HepG2 (cell line): ENCODE measurements around the gene TWNK. TPM values are rescaled to one million over a fixed set of nuclear protein-coding genes. Genes with fewer than 3 reads are reported as not detected.

ENCODE experiments used
- ATAD3A ChIP-seq: sonication (generic); formaldehyde crosslinking; IDR thresholded peaks from 2 replicates; pipeline ENCODE4 v1.4.0; 2020; ENCODE audit warnings: missing genetic modification reagents
- CBX2 ChIP-seq, 2 experiments: fragments of 200-600 bp in 1 of 2; sonication (generic); formaldehyde crosslinking in 1 of 2; IDR thresholded peaks; 2 replicates each; pipeline versions ENCODE4 v1.7.0 to v1.8.1; 2018 to 2022; ENCODE audit warnings: low read depth in 2 of 2, low read length in 1 of 2, mild to moderate bottlenecking in 1 of 2, missing genetic modification reagents in 1 of 2
- ELF3 ChIP-seq: IDR thresholded peaks from 2 replicates; pipeline ENCODE4 v1.6.1; 2016; ENCODE audit warnings: missing genetic modification reagents, missing compliant biosample characterization
- ETV5 ChIP-seq: IDR thresholded peaks from 2 replicates; pipeline ENCODE4 v1.6.1; 2018; ENCODE audit warnings: missing biosample characterization, missing genetic modification reagents, inconsistent platforms, borderline replicate concordance
- FIP1L1 ChIP-seq: fragments of 200-400 bp; formaldehyde crosslinking; IDR thresholded peaks from 2 replicates; pipeline ENCODE4 v1.6.1; 2018; ENCODE audit warnings: low read depth, mild to moderate bottlenecking, low read length, moderate library complexity, borderline replicate concordance; ENCODE audit not compliant: insufficient read depth
- HMG20B ChIP-seq: conservative IDR thresholded peaks from 2 replicates; pipeline ENCODE4 v1.6.1; 2016; ENCODE audit warnings: missing genetic modification reagents, missing compliant biosample characterization
- IRF2 ChIP-seq: IDR thresholded peaks from 2 replicates; pipeline ENCODE4 v1.6.1; 2018; ENCODE audit warnings: missing genetic modification reagents, missing compliant biosample characterization
- KMT2B ChIP-seq: IDR thresholded peaks from 2 replicates; pipeline ENCODE4 v1.6.1; 2016; ENCODE audit warnings: missing genetic modification reagents, missing compliant biosample characterization
- NFYC ChIP-seq: IDR thresholded peaks from 2 replicates; pipeline ENCODE4 v1.6.1; 2016; ENCODE audit warnings: missing genetic modification reagents, missing compliant biosample characterization
- RFXAP ChIP-seq: sonication (generic); formaldehyde crosslinking; IDR thresholded peaks from 2 replicates; pipeline ENCODE4 v1.4.0; 2020; ENCODE audit warnings: missing genetic modification reagents, borderline replicate concordance
- SAP130 ChIP-seq: IDR thresholded peaks from 2 replicates; pipeline ENCODE4 v1.6.1; 2016; ENCODE audit warnings: low read depth
- XBP1 ChIP-seq: sonication (generic); formaldehyde crosslinking; IDR thresholded peaks from 2 replicates; pipeline ENCODE4 v1.5.0; 2020; ENCODE audit warnings: missing genetic modification reagents
- ZBTB42 ChIP-seq: sonication (generic); formaldehyde crosslinking; IDR thresholded peaks from 2 replicates; pipeline ENCODE4 v1.5.0; 2020; ENCODE audit warnings: mild to moderate bottlenecking, missing genetic modification reagents
- ZBTB7A ChIP-seq: sonication (generic); formaldehyde crosslinking; IDR thresholded peaks from 2 replicates; pipeline ENCODE4 v1.8.0; 2022; ENCODE audit warnings: mild to moderate bottlenecking, missing genetic modification reagents
- ZFX ChIP-seq: sonication (generic); formaldehyde crosslinking; IDR thresholded peaks from 2 replicates; pipeline ENCODE4 v1.4.0; 2020; ENCODE audit warnings: mild to moderate bottlenecking, low read depth, missing genetic modification reagents, moderate library complexity
- ZNF329 ChIP-seq: sonication (generic); formaldehyde crosslinking; IDR thresholded peaks from 2 replicates; pipeline ENCODE4 v1.9.0; 2021; ENCODE audit warnings: low read depth, mild to moderate bottlenecking, missing genetic modification reagents
- ZNF660 ChIP-seq: sonication (generic); formaldehyde crosslinking; IDR thresholded peaks from 2 replicates; pipeline ENCODE4 v1.5.1; 2020; ENCODE audit warnings: mild to moderate bottlenecking, low read depth, missing genetic modification reagents, borderline replicate concordance
- ZNF737 ChIP-seq: sonication (generic); formaldehyde crosslinking; IDR thresholded peaks from 2 replicates; pipeline ENCODE4 v1.5.0; 2020; ENCODE audit warnings: missing genetic modification reagents, mild to moderate bottlenecking, borderline replicate concordance
- polyA plus RNA-seq, 8 experiments: library from polyadenylated mRNA; depleted of rRNA in 3 of 8; stranded (reverse) in 7 of 8; unstranded in 1 of 8; fragments of >200 nt; fragmentation: Illumina TruSeq in 4 of 8; extraction: Trizol in 4 of 8; gene quantifications; 2 replicates each; pipeline versions ENCODE4 v1.2.1 to v1.2.3, GENCODE V29; 2011 to 2016; ENCODE audit warnings: low read depth in 4 of 8, missing spikeins in 1 of 8, mixed read lengths in 1 of 8; ENCODE audit not compliant: insufficient read depth in 1 of 8
- total RNA-seq, 5 experiments: library from RNA; depleted of rRNA; stranded (reverse); fragments of >200 nt; fragmentation: Illumina TruSeq; extraction: Trizol; gene quantifications; 2 replicates each; pipeline ENCODE4 v1.2.3, GENCODE V29; 2016; ENCODE audit warnings: low read depth in 1 of 5
- TF ChIP-seq, protein P1 (sequence below): sonication (generic); formaldehyde crosslinking; IDR thresholded peaks from 2 replicates; pipeline ENCODE4 v1.5.0; 2020; ENCODE audit warnings: mild to moderate bottlenecking, missing genetic modification reagents, borderline replicate concordance
- TF ChIP-seq, protein P2 (sequence below): sonication (generic); formaldehyde crosslinking; IDR thresholded peaks from 2 replicates; pipeline ENCODE4 v1.4.0; 2020; ENCODE audit warnings: mild to moderate bottlenecking, missing genetic modification reagents
- TF ChIP-seq, protein P3 (sequence below): IDR thresholded peaks from 2 replicates; pipeline ENCODE4 v1.6.1; 2016; ENCODE audit warnings: low read depth
- TF ChIP-seq, protein P4 (sequence below): sonication (generic); formaldehyde crosslinking; IDR thresholded peaks from 2 replicates; pipeline ENCODE4 v1.8.1; 2023; ENCODE audit warnings: mild to moderate bottlenecking, missing genetic modification reagents, borderline replicate concordance
- TF ChIP-seq, protein P5 (sequence below): sonication (generic); formaldehyde crosslinking; IDR thresholded peaks from 2 replicates; pipeline ENCODE4 v1.4.0; 2020; ENCODE audit warnings: missing genetic modification reagents, borderline replicate concordance

TWNK gene
- total and polyA plus RNA-seq, 2 of the 13 experiments (the other 11 are each of a cell fraction or from before 2014, with no cell fraction given) = 10.7 to 16.5 TPM

DNA sequence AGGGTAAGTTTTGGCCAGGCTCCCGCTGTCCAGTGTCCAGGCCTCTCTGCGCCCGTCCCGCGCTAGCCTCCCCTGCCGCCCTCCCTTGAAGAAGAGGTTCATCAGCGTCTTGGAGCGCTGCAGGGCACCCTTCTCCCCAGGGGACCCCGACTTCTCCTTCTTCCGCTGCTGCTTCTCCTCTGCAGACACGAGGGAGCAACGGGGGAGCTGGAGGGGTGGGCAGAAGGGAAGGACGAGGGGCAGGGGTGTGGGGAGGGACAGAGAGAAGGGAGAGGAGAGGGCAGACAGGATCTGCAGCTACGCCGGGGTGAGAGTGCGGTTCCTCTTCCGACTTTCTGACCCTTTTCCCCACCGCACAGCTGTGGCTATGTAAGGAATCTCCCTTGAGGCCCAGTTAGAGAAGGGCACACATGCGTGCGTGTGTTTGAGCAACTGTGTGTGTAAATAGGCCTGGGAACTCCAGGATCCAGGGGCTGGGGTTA lies 30.8 kb downstream of the TWNK start (continued):
- TF ChIP-seq, protein P1, sequence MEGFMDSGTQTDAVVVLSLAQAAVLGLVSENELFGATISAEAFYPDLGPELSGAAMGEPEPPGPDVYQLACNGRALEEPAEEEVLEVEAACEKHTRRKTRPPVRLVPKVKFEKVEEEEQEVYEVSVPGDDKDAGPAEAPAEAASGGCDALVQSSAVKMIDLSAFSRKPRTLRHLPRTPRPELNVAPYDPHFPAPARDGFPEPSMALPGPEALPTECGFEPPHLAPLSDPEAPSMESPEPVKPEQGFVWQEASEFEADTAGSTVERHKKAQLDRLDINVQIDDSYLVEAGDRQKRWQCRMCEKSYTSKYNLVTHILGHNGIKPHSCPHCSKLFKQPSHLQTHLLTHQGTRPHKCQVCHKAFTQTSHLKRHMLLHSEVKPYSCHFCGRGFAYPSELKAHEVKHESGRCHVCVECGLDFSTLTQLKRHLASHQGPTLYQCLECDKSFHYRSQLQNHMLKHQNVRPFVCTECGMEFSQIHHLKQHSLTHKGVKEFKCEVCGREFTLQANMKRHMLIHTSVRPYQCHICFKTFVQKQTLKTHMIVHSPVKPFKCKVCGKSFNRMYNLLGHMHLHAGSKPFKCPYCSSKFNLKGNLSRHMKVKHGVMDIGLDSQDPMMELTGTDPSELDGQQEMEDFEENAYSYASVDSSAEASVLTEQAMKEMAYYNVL (CRISPR knock-in tag) = 0 out of 2 replicates have a peak, but pooled peaks have one; percentile 18
- no peak for TF ChIP-seq NFYC (CRISPR knock-in tag)
- peak; percentile 81; the same call in 1 of the 2 replicates for TF ChIP-seq ZFX (CRISPR knock-in tag)
- TF ChIP-seq HMG20B (CRISPR knock-in tag) = no peak
- TF ChIP-seq ZNF329 = 0 out of 2 replicates have a peak, but pooled peaks have one; percentile 17
- TF ChIP-seq ZBTB42 (CRISPR knock-in tag) = 0 out of 2 replicates have a peak, but pooled peaks have one; percentile 25
- no peak for TF ChIP-seq IRF2 (CRISPR knock-in tag)
- TF ChIP-seq ZNF660 (CRISPR knock-in tag) = no peak
- TF ChIP-seq SAP130 (CRISPR knock-in tag) = peak; percentile 30
- TF ChIP-seq, protein P2, sequence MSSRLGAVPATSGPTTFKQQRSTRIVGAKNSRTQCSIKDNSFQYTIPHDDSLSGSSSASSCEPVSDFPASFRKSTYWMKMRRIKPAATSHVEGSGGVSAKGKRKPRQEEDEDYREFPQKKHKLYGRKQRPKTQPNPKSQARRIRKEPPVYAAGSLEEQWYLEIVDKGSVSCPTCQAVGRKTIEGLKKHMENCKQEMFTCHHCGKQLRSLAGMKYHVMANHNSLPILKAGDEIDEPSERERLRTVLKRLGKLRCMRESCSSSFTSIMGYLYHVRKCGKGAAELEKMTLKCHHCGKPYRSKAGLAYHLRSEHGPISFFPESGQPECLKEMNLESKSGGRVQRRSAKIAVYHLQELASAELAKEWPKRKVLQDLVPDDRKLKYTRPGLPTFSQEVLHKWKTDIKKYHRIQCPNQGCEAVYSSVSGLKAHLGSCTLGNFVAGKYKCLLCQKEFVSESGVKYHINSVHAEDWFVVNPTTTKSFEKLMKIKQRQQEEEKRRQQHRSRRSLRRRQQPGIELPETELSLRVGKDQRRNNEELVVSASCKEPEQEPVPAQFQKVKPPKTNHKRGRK = no peak
- TF ChIP-seq ELF3 (CRISPR knock-in tag) = no peak
- TF ChIP-seq, protein P3, sequence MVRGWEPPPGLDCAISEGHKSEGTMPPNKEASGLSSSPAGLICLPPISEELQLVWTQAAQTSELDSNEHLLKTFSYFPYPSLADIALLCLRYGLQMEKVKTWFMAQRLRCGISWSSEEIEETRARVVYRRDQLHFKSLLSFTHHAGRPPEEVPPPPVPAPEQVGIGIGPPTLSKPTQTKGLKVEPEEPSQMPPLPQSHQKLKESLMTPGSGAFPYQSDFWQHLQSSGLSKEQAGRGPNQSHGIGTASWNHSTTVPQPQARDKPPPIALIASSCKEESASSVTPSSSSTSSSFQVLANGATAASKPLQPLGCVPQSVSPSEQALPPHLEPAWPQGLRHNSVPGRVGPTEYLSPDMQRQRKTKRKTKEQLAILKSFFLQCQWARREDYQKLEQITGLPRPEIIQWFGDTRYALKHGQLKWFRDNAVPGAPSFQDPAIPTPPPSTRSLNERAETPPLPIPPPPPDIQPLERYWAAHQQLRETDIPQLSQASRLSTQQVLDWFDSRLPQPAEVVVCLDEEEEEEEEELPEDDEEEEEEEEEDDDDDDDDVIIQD (CRISPR knock-in tag) = no peak
- no peak for TF ChIP-seq ETV5 (CRISPR knock-in tag)
- TF ChIP-seq RFXAP (CRISPR knock-in tag) = no peak
- no peak for TF ChIP-seq ZNF737 (CRISPR knock-in tag)
- no peak for TF ChIP-seq KMT2B (CRISPR knock-in tag)
- no peak for TF ChIP-seq FIP1L1
- no peak for TF ChIP-seq XBP1 (CRISPR knock-in tag)
- TF ChIP-seq ZBTB7A (CRISPR knock-in tag) = peak; percentile 39; the same call in 1 of the 2 replicates
- TF ChIP-seq, protein P4, sequence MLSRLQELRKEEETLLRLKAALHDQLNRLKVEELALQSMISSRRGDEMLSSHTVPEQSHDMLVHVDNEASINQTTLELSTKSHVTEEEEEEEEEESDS (CRISPR knock-in tag) = 0 out of 2 replicates have a peak, but pooled peaks have one; percentile 10
- TF ChIP-seq CBX2 (IDR thresholded peaks at IDR 0.05; ENCODE audit: low read depth, low read length) = no peak
- no peak for TF ChIP-seq CBX2 (CRISPR knock-in tag; IDR thresholded peaks at IDR 0.05; ENCODE audit: low read depth)
- no peak for TF ChIP-seq ATAD3A (CRISPR knock-in tag)
- TF ChIP-seq, protein P5, sequence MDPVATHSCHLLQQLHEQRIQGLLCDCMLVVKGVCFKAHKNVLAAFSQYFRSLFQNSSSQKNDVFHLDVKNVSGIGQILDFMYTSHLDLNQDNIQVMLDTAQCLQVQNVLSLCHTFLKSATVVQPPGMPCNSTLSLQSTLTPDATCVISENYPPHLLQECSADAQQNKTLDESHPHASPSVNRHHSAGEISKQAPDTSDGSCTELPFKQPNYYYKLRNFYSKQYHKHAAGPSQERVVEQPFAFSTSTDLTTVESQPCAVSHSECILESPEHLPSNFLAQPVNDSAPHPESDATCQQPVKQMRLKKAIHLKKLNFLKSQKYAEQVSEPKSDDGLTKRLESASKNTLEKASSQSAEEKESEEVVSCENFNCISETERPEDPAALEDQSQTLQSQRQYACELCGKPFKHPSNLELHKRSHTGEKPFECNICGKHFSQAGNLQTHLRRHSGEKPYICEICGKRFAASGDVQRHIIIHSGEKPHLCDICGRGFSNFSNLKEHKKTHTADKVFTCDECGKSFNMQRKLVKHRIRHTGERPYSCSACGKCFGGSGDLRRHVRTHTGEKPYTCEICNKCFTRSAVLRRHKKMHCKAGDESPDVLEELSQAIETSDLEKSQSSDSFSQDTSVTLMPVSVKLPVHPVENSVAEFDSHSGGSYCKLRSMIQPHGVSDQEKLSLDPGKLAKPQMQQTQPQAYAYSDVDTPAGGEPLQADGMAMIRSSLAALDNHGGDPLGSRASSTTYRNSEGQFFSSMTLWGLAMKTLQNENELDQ (CRISPR knock-in tag) = no peak
